Ishikawa (cell line): ENCODE measurements around the gene MTHFD1L.

Source experiments
- CREB1 ChIP-seq: IDR thresholded peaks from 2 replicates; pipeline ENCODE4 v1.6.1; 2012; ENCODE audit warnings: low read depth
- RAD21 ChIP-seq: IDR thresholded peaks from 2 replicates; pipeline ENCODE4 v1.6.1; 2012; ENCODE audit warnings: low read depth

- TF ChIP-seq CREB1 (no peak), RAD21 (no peak)
These were observed 102.4 kb downstream of the MTHFD1L start for GRCh38 chr6:150967910-150968309.
